Right ventricle myocardium inferior (tissue), 1 donor: Measurements from ENCODE around the gene NRXN3. TPM values are rescaled to one million over a fixed set of nuclear protein-coding genes. Genes with fewer than 3 reads are reported as not detected.
"Not testable (repeated sequence)": the region's sequence is repeated elsewhere in the genome, so short reads cannot be mapped to it uniquely, and the experiment has no call there.

Experiments used
- ATAC-seq: fragments of 200-7000 bp; cut with Tn5 transposase; one replicate; pipeline ENCODE4 v1.9.1; 2020; ENCODE audit warnings: mild to moderate bottlenecking, moderate library complexity
- DNase-seq: peaks from one replicate; pipeline ENCODE4 v3.0.0; 2021; ENCODE audit errors: missing footprints
- intact Hi-C: fragments of 100-400 bp; cut with DNase I; formaldehyde crosslinking; loops from one replicate; pipeline ENCODE4 v1.11.0; 2022
- total RNA-seq: library from RNA; stranded (reverse); fragmentation: NEBNext Ultra II Directional; extraction: Animal tissue kit (Norgen Biotek cat#: 25700); gene quantifications from one replicate; pipeline ENCODE4 v1.2.1, GENCODE V29; 2021
- donor health status: DM: no; HTN: yes; CAD: no; lungs with severe emphysema.

Gene NRXN3
- total RNA-seq, 1 donor from 2014 or later, result 1.4 TPM

DNA sequence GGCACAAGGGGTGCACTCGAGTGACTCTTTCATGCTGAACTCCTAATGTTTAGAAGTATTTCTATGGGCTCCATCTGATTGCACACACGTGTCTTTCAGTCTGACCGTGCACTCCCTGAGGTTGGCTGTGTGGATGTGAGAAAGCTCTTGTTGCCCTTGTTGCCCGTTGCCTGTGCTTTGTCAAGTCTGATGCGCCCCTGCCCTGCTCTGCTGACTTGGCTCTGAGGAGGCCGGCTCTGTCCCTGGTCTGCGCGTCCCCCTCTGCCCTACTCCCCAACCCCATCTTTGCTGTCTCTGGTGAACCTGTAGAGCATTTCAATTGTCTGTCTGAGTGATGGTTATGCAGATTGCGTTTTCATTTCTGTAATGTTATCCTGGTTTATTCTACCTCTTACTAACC is 802.3 kb downstream of the NRXN3 start:
- intact Hi-C loops, result no loop called here
- no peak for DNase-seq
- ATAC-seq, result no peak

DNA sequence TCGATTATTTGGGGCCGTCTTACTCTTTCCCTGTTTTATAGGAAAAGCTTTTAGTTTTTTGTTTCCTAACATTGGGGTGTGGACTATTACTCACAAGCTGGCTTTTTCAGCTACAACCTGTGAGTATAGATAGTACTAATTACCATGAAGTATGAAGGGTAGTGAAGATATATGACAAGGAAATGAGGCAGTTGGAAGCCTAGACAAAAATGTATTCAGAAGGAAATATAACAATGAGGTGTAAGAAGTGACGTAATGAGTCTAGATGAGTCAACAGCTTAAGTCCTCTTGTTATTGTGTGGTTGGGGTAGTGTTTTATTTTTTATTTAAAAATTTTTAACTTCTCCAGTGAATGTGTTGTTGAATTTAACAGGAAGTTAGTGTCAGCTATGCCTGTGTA is 804.5 kb downstream of the NRXN3 start:
- intact Hi-C loops, result no loop called here
- DNase-seq (no peak), ATAC-seq (no peak)

DNA sequence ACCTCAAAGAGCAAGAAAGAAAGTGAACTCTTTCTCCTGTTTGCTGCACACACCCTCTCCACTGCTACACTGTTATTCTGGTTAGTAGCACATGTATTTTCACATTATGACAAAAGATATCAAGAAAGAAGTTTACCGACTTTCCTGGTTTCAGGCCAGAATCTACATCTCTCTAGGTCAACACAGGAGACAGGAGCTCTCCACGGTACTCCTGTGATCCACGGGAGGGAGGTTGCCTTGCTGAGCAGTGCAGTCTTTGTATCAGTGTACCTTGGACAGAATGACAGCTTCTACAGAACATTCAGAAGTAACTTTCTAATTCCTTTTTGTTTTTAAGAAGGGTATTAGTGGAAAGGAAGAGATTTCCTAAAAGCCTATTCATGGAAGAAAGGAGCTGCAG is 805.6 kb downstream of the NRXN3 start:
- DNase-seq, result no peak
- no peak for ATAC-seq
- intact Hi-C loops, result no loop called here

DNA sequence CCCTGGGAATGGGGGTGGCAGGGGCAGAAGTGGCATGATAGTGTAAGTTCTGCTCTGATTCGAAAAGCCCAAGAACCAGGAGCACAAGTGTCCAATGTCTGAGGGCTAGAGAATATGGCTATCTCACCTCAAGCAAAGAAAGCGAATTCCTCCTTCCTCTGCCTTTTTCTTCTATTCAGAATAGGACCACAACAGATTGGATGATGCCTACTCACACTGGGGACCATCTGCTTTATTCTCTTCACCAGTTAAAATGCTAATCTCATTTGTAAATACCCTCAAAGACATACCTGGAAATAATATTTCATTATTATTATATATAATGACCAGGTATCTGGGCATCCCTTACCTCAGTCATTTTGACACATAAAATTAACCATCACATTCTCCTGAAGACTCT is 808.7 kb downstream of the NRXN3 start:
- no peak for DNase-seq
- no peak for ATAC-seq
- intact Hi-C loops, result no loop called here

DNA sequence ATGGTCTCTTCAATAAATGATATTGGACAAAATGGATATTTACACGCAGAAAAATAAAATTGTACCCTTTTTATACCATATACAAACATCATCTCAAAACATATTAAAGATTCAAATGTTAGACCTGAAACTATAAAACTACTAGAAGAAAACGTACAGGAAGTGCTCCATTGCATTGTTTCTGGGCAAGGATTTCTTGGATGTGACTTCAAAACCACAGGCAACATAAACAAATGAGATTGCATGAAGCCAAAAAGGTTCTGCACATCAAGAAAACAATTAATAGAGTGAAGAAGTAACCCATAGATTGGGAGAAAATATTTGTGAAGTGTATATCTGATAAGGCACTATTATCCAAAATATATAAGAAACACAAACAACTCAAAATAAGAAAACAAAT is 812.4 kb downstream of the NRXN3 start:
- ATAC-seq, result no peak
- DNase-seq, result no peak
- intact Hi-C loops, result no loop called here

DNA sequence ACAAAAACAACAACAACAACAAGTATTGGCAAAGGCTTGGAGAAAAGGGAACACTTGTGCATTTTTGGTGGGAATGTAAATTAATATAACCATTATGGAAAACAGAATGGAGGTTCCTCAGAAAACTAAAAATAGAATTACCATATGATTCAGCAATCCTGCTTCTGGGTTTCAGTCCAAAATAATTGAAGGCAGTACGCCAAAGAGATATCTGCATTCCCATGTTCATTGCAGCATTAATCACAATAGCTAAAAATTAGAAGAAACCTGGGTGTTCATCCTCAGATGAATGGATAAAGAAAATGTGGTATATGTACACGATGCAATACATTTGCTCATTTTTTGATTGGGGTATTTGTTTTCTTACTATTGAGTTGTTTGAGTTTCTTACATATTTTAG is 813.0 kb downstream of the NRXN3 start:
- DNase-seq (no peak), ATAC-seq (no peak)
- intact Hi-C loops, result no loop called here

DNA sequence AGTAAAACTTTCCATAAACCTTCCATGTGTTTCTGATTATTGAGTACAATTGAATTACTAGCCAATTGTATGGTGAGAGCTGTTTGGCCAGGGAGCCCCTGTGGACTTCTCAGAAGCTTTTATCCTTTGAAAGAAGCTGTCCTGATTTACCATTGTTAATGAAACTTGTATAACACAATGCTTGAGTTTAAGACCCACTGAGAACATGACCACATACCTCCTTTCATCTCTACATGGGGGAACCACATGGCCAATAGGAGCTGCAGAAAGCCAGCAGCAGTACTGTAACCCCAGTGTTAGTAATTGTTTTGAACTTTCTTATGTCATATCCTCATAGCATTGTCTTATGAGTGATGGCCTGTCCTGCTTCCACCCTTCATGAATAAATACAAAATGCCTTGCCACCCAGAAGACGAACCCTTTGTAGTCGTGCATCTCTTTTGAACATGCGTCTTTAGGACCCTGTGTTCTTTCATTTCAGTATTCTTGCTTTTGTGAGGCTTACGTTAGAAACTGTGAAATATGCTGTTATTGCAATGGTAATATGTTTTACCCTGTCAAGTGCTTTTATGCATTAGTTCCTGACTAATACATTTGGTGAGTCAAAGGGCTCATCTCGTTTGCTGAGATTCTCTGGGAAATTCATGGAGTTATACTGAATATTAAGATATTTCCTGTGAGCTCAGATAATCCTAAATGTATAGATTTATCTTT is 815.7 kb downstream of the NRXN3 start:
- ATAC-seq, result no peak
- no peak for DNase-seq
- intact Hi-C loops, result no loop called here

DNA sequence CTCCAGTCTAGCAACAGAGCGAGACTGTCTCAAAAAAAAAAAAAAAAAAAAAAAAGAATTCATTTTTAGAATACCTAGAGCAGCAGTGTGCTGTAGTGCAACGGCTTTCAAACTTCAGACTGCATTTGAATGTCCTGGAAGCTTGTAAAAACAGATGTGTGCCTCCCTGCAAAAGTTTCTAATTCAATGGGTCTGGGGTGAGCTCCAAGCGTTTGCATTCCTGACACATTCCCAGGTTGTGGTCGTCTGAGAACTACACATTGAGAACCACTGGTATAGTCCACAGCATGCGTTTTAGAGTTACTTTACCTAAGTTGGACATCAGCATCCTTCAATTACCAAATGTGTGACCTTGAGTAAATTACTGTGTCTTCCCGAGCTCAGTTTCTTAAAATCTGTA is 816.8 kb downstream of the NRXN3 start:
- ATAC-seq (no peak), DNase-seq (no peak)
- intact Hi-C loops, result no loop called here

DNA sequence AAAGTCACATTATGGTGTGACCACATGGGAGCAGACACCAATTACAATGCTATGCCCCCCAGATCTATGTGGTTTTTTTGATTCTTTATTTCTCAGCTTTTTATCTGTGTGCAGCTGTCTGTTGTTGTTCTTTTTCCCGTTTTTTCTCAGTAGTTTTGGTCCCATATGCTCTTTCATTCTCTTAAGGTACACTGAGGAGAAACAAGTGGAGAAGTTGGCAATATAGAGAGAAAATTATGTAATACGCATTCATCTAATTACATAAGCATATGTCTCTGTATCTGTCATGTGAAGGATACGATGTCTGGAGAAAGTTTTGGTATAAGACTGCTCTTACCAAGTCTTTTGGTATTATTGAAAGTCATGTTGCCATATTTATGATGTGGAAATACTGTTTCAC is 819.0 kb downstream of the NRXN3 start:
- intact Hi-C loops, result no loop called here
- DNase-seq (no peak), ATAC-seq (no peak)

DNA sequence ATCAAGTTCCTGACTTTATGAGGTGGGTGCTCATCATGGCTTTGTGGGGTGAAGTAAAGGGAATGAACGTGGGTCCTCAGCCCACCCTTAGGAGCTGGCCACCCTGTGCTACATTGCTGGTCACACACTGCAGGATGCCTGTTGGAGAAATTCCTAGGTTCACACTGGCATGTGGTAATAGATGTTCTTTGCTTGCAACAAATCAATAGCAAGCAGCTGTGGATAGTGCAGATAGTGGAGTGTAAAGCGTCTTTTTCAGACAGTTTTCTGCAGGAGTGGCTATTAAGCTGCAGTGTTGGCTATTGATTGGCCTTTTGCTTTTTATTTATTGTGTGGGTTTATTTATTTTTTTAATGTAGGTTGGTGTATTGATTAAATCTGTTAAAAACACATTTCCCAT is 822.7 kb downstream of the NRXN3 start:
- intact Hi-C loops, result no loop called here
- no peak for ATAC-seq
- DNase-seq, result no peak

DNA sequence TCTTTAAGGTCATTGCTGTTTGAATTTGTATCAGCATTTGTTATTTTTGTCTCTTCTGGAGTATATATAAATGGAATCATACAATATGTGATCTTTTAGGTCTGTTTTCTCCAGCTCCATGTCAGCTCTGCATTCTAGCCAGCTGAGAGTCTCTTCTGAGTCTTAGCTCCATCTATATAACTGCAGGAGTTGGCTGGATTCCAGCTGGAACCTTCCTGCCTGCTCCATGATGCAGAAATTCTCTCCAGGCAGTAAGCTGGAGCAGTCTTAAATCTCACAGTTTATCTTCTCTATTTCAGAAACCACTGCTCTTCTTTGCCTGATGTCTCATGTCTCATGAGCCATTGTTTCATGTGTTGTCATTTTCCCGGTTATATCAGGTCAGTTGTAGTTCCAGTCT is 827.6 kb downstream of the NRXN3 start:
- DNase-seq (no peak), ATAC-seq (no peak)
- intact Hi-C loops, result no loop called here

DNA sequence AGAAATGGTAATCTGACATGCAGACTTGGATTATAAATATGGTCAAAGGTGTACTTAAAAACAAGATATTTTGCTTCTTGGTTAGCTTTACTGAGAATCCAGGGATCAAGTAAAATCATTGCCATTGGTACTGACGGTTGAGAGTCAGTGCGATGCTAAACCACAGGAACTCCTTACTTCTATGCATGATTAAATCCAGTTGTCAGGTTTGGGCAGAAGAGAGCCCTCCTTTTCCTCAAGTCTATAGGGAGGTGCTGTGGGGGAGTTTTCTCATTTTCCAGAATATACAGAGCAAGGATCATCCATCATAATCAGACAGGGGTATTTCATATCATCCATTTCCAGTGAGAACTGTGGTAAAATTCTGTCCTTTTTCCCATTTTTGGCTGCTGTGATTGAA is 839.1 kb downstream of the NRXN3 start:
- DNase-seq (no peak), ATAC-seq (no peak)
- intact Hi-C loops, result no loop called here

DNA sequence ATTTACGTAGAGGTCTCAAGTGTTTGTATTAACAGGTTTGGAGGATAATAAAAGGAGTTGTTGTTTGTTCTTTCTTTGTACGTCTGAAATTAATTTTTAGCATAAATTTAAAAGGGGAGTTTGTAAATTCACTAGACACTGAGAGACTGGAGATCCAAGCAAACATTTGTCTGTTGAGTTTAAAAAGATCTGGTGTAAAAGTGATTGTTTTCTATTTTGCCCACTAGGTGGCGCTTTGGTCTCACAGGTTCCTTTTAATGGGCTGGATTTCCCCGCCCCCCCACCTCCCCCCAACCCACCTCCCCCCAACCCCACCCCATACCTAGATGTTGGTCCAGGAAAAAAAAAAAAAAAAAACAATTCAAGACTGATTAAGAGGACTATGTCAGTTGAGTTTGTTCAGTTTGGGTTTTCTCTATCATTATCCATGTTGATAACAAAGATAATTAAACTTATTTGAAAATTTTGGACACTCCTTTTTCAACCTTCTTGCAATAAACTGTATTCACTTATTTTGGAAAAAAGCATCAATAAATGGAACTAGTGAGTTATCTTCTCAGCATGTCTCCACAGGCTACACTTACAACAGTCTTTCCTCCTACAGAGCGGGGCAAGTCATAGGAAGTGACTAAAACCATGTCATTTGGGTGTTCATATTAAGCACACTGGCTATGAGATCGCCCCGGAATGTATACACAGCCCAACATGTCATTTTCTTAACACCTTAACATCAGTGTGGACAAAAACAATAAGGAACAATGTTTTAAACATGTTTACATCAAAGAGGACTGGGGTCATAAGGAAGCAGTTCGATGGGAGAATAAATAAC is 841.1 kb downstream of the NRXN3 start:
- DNase-seq, result no peak
- no peak for ATAC-seq
- intact Hi-C loops, result no loop called here

DNA sequence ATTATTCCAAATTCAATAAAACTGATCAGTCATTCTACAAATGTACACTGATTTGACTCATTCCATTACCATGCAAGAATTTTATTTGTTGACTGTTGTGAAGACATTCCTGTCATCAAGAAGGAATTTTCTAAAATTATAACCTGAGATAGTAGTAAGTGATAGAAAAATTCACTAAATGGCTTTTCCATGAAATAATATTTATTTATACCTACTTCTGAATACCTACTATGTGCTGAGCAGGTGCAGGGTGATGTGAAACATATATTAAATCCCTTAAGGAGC is 841.7 kb downstream of the NRXN3 start:
- ATAC-seq, result no peak
- intact Hi-C loops, result no loop called here
- no peak for DNase-seq

DNA sequence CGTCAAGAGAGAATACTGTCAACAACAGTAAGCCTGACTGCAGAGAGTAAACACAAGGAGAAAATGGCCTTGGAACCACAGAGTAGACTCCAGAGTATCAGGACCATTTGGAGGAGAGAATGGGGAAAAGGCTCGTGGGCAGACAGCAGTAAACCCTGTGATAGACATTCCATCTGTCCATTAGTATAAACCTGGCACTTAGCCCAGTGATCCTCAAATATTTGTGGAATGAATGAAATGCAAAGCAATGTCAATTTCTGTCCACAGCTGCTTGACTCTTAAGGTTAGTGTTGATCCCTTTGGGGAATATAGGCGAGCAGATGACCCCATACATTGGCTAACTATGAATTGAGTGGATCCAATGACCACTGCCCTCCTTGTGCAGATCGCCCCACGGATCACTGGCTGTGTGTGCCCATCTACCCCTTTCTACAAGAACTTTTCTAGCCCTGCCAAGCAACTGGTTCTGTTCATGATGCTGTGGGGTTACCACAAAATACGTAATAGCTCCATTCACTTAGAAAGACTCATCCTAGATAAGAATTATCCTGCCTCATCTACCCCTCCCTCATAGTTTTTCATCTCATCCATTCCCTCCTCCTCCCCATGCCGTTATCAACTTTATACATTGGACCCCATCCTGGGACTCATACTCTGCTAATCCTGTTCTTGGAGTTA is 846.8 kb downstream of the NRXN3 start:
- no peak for ATAC-seq
- intact Hi-C loops, result no loop called here
- DNase-seq, result no peak

DNA sequence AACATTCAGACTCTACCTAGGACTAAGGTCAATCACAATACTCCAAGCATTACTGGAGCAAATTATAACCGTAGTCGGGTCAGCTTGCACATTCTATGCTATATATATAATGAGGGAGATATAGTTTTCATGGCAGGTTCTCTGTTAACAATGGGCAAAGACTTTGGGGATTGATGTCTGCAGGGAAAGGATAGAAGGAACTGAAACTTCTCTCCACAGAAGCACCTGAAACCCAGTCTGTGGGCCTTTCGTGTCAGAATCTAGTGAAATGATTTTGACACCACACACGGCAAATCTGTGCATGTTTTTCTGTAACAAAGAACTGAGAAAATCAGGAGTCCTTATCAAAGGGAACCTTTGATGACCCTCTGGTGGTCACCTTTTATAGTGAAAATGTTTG is 847.4 kb downstream of the NRXN3 start:
- DNase-seq (no peak), ATAC-seq (no peak)
- intact Hi-C loops, result no loop called here

DNA sequence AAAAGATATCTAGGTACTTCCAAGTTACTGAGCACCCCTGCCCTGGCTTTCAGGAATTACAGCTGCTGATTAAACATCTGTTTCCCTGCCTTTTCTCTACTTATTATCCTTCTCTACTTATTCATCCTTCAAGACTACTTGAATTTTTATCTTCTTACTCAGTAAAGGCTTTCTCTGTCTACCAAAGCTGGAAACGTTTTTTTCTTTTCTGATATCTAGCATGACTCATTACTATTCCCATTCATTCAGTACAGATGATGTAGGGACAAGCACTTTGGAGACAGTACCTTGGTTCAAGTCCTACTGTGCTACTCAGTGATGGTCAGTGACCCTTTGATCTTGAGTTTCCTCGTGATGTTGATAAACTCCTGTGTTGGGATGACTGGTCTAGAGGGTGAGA is 848.7 kb downstream of the NRXN3 start:
- no peak for DNase-seq
- ATAC-seq, result no peak
- intact Hi-C loops, result no loop called here

DNA sequence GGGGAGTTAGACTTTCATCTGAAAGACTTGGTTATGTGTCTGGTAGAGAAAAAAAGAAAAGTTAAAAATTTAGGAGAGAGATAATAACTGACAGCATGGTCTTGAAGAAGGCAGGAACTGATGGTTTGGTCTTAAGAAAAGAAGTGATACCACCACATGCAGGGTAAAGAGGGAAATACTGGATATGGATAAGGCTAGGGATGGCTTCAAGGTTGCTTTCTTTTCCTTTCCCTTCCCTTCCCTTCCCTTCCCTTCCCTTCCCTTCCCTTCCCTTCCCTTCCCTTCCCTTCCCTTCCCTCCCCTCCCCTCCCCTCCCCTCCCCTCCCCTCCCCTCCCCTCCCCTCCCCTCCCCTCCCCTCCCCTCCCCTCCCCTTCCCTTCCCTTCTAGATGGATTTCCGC is 849.7 kb downstream of the NRXN3 start:
- ATAC-seq, DNase-seq, intact Hi-C loops: not testable (repeated sequence)

DNA sequence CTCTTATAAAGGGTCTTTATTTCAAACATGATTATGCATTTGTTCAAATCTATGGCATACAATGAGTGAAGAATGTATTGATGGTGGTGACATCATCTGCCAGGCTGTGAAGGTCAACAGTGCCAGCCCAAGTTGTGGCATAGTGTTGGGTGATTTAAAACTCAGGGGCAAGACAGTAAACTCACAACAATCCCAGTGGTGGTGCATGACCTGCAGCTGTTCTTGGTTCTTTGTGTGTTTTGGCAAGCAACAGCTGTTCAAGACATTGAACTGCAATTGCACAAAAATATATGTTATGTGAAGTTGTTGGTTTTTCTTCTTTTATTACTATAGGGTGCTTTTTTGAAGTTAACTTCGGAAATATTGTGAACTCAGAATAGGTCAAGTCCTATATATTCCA is 851.6 kb downstream of the NRXN3 start:
- intact Hi-C loops, result no loop called here
- no peak for ATAC-seq
- no peak for DNase-seq

DNA sequence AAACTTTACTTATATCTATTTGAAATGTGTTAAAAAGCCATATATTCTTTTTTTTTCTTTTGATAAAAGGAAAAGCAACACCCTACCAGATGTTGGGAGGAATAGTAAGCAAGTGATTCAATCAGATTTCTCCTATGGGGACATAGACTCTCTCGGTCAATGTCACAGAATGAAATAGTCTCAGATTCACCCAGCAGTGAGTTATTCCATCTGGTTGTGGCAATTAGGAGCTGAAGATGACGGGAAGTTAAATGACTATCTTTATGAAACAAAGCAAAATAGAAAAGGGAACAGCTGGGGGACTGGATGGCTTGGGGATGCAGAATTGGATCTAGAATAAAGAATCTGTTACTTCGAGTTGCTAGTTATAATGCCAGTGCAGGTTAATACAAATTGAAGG is 857.0 kb downstream of the NRXN3 start:
- DNase-seq (no peak), ATAC-seq (no peak)
- intact Hi-C loops, result no loop called here
